ENCODE results near the gene TMEM52.

The TMEM52 gene

DNA sequence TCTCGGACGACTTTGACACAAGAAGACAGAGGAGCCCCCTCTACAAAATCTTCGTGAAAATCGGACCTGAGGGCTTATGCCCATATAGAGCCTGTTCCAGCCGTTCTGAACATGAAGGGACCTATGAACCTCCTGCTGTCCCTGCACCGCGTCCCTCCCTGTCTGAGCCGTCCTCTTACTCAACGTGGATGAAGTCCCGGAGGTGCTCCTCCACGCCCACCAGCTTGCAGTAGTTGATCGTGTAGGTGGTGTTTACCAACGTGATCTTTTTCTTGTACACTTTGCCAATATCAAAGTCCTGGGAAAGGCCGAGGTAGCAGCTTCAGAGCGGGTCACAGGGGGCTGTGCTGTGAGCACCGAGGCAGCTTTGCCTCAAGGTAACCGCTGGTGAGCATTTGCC is 44.5 kb upstream of the TMEM52 start:
- Histone ChIP-seq H4K20me1 (ENCODE audit: insufficient read depth, low read length) (peaks cover 5% of the 10 kb centered on the region; the same call in 1 of the 2 replicates), H3K9me3 (ENCODE audit: insufficient read depth, low read length, severe bottlenecking) (no peaks in the 10 kb centered on the region), H2AFZ (ENCODE audit: low read depth, low read length) (no peak overlapping the region), H3K4me1 (ENCODE audit: insufficient read depth, low read length) (no peaks in the 10 kb centered on the region), H3K4me2 (ENCODE audit: insufficient read depth, low read length) (no peak overlapping the region), H3K36me3 (ENCODE audit: insufficient read depth, low read length) (no peaks in the 10 kb centered on the region), H3K79me2 (ENCODE audit: insufficient read depth, low read length) (no peaks in the 10 kb centered on the region), H3K4me3 (ENCODE audit: low read depth in 1 of 2, low read length in 2 of 2) (no peak overlapping the region), H3K9ac (ENCODE audit: low read depth, low read length) (no peak overlapping the region), H3K27me3 (ENCODE audit: insufficient read depth, low read length, poor library complexity) (no peaks in the 10 kb centered on the region), H3K27ac (ENCODE audit: low read length) (no peak overlapping the region)
- DNase-seq (no peak), ATAC-seq (ENCODE audit: insufficient read depth, low read depth) (no peak)
- TF ChIP-seq, protein P1, sequence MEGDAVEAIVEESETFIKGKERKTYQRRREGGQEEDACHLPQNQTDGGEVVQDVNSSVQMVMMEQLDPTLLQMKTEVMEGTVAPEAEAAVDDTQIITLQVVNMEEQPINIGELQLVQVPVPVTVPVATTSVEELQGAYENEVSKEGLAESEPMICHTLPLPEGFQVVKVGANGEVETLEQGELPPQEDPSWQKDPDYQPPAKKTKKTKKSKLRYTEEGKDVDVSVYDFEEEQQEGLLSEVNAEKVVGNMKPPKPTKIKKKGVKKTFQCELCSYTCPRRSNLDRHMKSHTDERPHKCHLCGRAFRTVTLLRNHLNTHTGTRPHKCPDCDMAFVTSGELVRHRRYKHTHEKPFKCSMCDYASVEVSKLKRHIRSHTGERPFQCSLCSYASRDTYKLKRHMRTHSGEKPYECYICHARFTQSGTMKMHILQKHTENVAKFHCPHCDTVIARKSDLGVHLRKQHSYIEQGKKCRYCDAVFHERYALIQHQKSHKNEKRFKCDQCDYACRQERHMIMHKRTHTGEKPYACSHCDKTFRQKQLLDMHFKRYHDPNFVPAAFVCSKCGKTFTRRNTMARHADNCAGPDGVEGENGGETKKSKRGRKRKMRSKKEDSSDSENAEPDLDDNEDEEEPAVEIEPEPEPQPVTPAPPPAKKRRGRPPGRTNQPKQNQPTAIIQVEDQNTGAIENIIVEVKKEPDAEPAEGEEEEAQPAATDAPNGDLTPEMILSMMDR (IDR thresholded peaks at IDR 0.05; ENCODE audit: borderline replicate concordance, extremely low read depth, low read length, poor library complexity, severe bottlenecking): no peak
- no peak for TF ChIP-seq EZH2 (IDR thresholded peaks at IDR 0.05; ENCODE audit: borderline replicate concordance, low read depth, low read length, severe bottlenecking)

DNA sequence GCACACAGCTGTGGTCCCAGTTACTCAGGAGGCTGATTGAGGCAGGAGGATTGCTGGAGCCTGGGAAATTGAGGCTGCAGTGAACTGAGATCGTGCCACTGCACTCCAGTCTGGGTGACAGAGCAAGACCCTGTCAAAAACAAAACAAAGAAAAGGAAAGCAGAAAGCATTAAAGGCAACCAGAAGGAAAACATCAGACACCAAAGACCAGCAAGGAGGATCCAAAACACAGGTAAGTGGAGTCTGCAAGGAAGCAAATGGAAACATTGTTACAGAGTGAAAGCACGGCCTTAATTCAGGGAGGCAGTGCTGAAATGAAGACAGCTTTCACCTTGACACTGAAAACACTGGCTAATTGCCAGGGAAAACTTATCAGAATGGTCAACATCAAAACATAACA is 43.7 kb upstream of the TMEM52 start:
- Histone ChIP-seq H3K4me3 (ENCODE audit: low read depth in 1 of 2, low read length in 2 of 2) (no peak overlapping the region), H3K9me3 (ENCODE audit: insufficient read depth, low read length, severe bottlenecking) (no peaks in the 10 kb centered on the region), H4K20me1 (ENCODE audit: insufficient read depth, low read length) (peaks cover 5% of the 10 kb centered on the region; the same call in 1 of the 2 replicates), H3K36me3 (ENCODE audit: insufficient read depth, low read length) (no peaks in the 10 kb centered on the region), H3K27me3 (ENCODE audit: insufficient read depth, low read length, poor library complexity) (no peaks in the 10 kb centered on the region), H3K27ac (ENCODE audit: low read length) (no peak overlapping the region), H2AFZ (ENCODE audit: low read depth, low read length) (no peak overlapping the region), H3K4me2 (ENCODE audit: insufficient read depth, low read length) (no peak overlapping the region), H3K9ac (ENCODE audit: low read depth, low read length) (no peak overlapping the region), H3K4me1 (ENCODE audit: insufficient read depth, low read length) (no peaks in the 10 kb centered on the region), H3K79me2 (ENCODE audit: insufficient read depth, low read length) (no peaks in the 10 kb centered on the region)
- ATAC-seq (ENCODE audit: insufficient read depth, low read depth) (no peak), DNase-seq (no peak)
- no peak for TF ChIP-seq EZH2 (IDR thresholded peaks at IDR 0.05; ENCODE audit: borderline replicate concordance, low read depth, low read length, severe bottlenecking)
- TF ChIP-seq, protein P1 (IDR thresholded peaks at IDR 0.05; ENCODE audit: borderline replicate concordance, extremely low read depth, low read length, poor library complexity, severe bottlenecking): no peak

GRCh38 chr1:1960480-1961196 is 41.6 kb upstream of the TMEM52 start:
- no peaks in the 10 kb centered on the region for H3K9me3 ChIP-seq (ENCODE audit: insufficient read depth, low read length, severe bottlenecking)
- H3K36me3 ChIP-seq (ENCODE audit: insufficient read depth, low read length): no peaks in the 10 kb centered on the region
- no peaks in the 10 kb centered on the region for H3K27me3 ChIP-seq (ENCODE audit: insufficient read depth, low read length, poor library complexity)
- no peak overlapping the region for H3K4me2 ChIP-seq (ENCODE audit: insufficient read depth, low read length)
- TF ChIP-seq EZH2 (IDR thresholded peaks at IDR 0.05; ENCODE audit: borderline replicate concordance, low read depth, low read length, severe bottlenecking): no peak
- TF ChIP-seq, protein P1 (IDR thresholded peaks at IDR 0.05; ENCODE audit: borderline replicate concordance, extremely low read depth, low read length, poor library complexity, severe bottlenecking): no peak
- no peaks in the 10 kb centered on the region for H3K4me1 ChIP-seq (ENCODE audit: insufficient read depth, low read length)
- no peak overlapping the region for H2AFZ ChIP-seq (ENCODE audit: low read depth, low read length)
- H3K79me2 ChIP-seq (ENCODE audit: insufficient read depth, low read length): no peaks in the 10 kb centered on the region
- H4K20me1 ChIP-seq (ENCODE audit: insufficient read depth, low read length): peaks cover 5% of the 10 kb centered on the region; the same call in 1 of the 2 replicates
- ATAC-seq (ENCODE audit: insufficient read depth, low read depth): no peak
- no peak overlapping the region for H3K4me3 ChIP-seq (ENCODE audit: low read depth in 1 of 2, low read length in 2 of 2)
- H3K9ac ChIP-seq (ENCODE audit: low read depth, low read length): no peak overlapping the region
- H3K27ac ChIP-seq (ENCODE audit: low read length): no peak overlapping the region
- no peak for DNase-seq

Measured in DND-41 (cell line).